GM12865 (cell line): ENCODE measurements around the gene AEBP1.

Experiments used
- DNase-seq: peaks from one replicate; pipeline ENCODE4 v3.0.0; 2010; ENCODE audit warnings: low read depth
- H3K4me3 ChIP-seq: 2 replicates; pipeline ENCODE4 v1.5.1; 2011; ENCODE audit warnings: mild to moderate bottlenecking, low read depth, low read length, control low read depth
- CTCF ChIP-seq: IDR thresholded peaks from 2 replicates; pipeline ENCODE4 v1.5.1; 2011; ENCODE audit warnings: low read length, control low read depth, low read depth, inconsistent platforms; ENCODE audit not compliant: insufficient read depth; ENCODE audit errors: missing control alignments

Gene AEBP1

DNA sequence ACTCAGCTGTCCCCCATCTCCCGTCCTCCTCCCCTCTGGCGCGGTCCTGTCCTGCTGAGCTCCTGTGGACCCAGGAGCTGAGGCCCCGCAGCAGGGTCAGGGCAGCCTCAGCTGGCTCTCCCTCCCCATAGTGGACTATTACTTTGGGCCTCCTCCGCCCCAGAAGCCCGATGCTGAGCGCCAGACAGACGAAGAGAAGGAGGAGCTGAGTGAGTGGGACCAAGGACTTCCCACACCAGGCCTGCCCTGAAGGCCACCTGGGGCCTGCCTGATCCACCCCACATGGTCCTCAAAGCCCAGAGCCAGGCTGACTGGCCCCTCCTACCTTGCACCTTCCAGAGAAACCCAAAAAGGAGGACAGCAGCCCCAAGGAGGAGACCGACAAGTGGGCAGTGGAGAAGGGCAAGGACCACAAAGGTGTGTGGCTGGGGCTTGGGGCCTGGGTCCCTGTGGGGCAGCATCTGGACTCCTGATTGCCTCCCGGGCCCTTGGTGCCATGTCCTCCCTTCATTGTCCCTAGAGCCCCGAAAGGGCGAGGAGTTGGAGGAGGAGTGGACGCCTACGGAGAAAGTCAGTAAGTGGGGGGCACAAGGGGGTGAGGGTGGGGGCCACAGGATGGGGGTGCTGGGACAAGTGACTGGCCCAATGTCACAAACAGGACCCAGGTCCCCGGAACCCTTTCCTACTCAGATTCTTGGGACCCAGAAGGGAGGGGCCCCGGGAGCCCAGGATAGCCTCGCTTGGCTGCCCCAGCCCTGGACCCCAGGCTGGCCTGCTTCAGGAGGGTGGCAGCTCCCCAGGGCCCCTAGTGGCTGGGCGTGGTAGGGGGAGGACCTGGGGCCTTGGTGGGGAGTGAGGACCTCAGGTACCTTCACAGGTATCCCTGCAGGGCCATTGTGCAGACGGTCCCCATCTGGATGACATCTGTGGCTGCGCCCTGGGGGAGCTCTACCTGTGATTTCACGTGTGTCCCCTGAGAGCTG lies 4.9 kb downstream of the AEBP1 start:
- no peak overlapping the region for H3K4me3 ChIP-seq
- DNase-seq: no peak
- no peak for TF ChIP-seq CTCF

- DNase-seq: no peak
- TF ChIP-seq CTCF: no peak
- no peak overlapping the region for H3K4me3 ChIP-seq
Measured at GRCh38 chr7:44109991-44110390, 5.8 kb downstream of the AEBP1 start.

GRCh38 chr7:44110719-44111635 lies 6.8 kb downstream of the AEBP1 start:
- no peak for DNase-seq
- no peak for TF ChIP-seq CTCF
- no peak overlapping the region for H3K4me3 ChIP-seq

- no peak for TF ChIP-seq CTCF
- no peak overlapping the region for H3K4me3 ChIP-seq
- no peak for DNase-seq
Measured at GRCh38 chr7:44111761-44112160, 7.6 kb downstream of the AEBP1 start.

DNA sequence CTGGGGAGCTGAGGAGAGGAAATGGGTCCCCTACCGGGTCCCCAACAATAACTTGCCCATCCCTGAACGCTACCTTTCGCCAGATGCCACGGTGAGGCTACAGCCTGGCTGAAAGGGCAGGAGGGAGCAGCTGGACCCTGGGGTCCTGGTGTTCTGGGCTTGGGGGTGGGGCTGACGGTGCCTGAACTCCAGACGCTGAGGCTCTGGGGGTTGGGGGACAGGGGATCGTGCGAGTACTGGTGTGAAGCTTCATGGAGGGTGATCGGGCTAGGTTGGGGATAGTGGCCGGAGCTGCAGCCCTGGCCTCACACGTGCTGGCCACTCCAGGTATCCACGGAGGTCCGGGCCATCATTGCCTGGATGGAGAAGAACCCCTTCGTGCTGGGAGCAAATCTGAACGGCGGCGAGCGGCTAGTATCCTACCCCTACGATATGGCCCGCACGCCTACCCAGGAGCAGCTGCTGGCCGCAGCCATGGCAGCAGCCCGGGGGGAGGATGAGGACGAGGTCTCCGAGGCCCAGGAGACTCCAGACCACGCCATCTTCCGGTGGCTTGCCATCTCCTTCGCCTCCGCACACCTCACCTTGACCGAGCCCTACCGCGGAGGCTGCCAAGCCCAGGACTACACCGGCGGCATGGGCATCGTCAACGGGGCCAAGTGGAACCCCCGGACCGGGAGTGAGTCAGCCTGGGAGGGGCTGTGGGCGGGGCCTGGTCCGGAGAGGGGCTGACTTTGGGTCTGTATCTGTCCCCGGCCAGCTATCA lies 8.3 kb downstream of the AEBP1 start:
- no peak overlapping the region for H3K4me3 ChIP-seq
- no peak for TF ChIP-seq CTCF
- no peak for DNase-seq

GRCh38 chr7:44112997-44113763 lies 9.0 kb downstream of the AEBP1 start:
- no peak for TF ChIP-seq CTCF
- DNase-seq: no peak
- no peak overlapping the region for H3K4me3 ChIP-seq
